Right renal cortex interstitium (tissue), 3 donors: ENCODE data around the gene UVRAG. TPM values are rescaled to one million over a fixed set of nuclear protein-coding genes. Genes with fewer than 3 reads are reported as not detected.

ENCODE experiments used
- DNase-seq, 3 donors: peaks; one replicate each; pipeline ENCODE4 v3.0.0-alpha.2; 2013; ENCODE audit warnings: low read depth in 3 of 3, low spot score in 2 of 3
- polyA plus RNA-seq, 3 donors: library from polyadenylated mRNA; unstranded; fragments of 120-200 nt; gene quantifications; one replicate each; pipeline ENCODE4 v1.2.1, GENCODE V29; 2013; ENCODE audit not compliant: insufficient read length in 3 of 3

The UVRAG gene
- polyA plus RNA-seq, 3 donors, result 16.4 to 19.5 (median 17.5) TPM

- DNase-seq, result no peak
Observed at GRCh38 chr11:76176463-76176862, 361.5 kb downstream of the UVRAG start.

GRCh38 chr11:76177250-76177686 is 362.3 kb downstream of the UVRAG start:
- no peak for DNase-seq

GRCh38 chr11:76179147-76179546 is 364.1 kb downstream of the UVRAG start:
- DNase-seq, result no peak

- no peak for DNase-seq
Observed at GRCh38 chr11:76181371-76181770, 366.4 kb downstream of the UVRAG start.

- DNase-seq, result no peak
Observed at GRCh38 chr11:76184551-76184993, 369.6 kb downstream of the UVRAG start.

GRCh38 chr11:76185511-76185910 is 370.5 kb downstream of the UVRAG start:
- no peak for DNase-seq

- no peak for DNase-seq
Observed at GRCh38 chr11:76185931-76186401, 371.0 kb downstream of the UVRAG start.

GRCh38 chr11:76186776-76187279 is 371.8 kb downstream of the UVRAG start:
- no peak for DNase-seq

- no peak for DNase-seq
Observed at GRCh38 chr11:76188873-76189272, 373.9 kb downstream of the UVRAG start.

GRCh38 chr11:76189682-76190081 is 374.7 kb downstream of the UVRAG start:
- no peak for DNase-seq

GRCh38 chr11:76190376-76190775 is 375.4 kb downstream of the UVRAG start:
- DNase-seq, result no peak

Other genes starting within 250 kb of the UVRAG start
- 10 to 100 TPM in 1 of 3 donors, 1 to 10 TPM in 2; 7.7 to 10.6 (median 9.5) TPM for gene MAP6, start 146.2 kb upstream of the UVRAG start, polyA plus RNA-seq
- 1 to 10 TPM in 2 of 3 donors, under 1 TPM in 1; 0.69 to 1.7 (median 1.6) TPM for gene MOGAT2, start 97.4 kb upstream of the UVRAG start, polyA plus RNA-seq
- gene DGAT2, start 46.4 kb upstream of the UVRAG start, polyA plus RNA-seq, result 1 to 10 TPM; 3.9 to 4.6 (median 4.0) TPM